ENCODE data around the gene IL17RB.

DNA sequence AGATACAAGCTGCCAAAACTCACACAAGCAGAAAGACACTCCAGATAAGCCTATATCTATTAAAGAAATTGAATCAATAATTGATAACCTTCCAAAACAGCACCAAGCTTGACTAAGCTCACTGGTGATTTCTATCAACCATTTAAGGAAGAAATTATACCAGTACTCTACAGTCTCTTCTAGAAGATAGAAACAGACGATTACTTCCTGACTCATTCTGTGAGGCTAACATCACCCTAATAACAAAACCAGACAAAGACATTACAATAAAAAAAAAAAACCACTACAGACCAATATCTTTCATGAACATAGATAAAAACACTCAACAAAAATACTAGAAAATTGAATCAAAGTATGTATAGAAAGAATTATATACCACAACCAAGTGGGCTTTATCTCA lies 20.3 kb upstream of the IL17RB start:
- TF ChIP-seq TAF1 (IDR thresholded peaks at IDR 0.05; ENCODE audit: low read depth, low read length) (no peak), POLR2A (IDR thresholded peaks at IDR 0.05; ENCODE audit: low read depth, low read length) (no peak), POLR2AphosphoS5 (IDR thresholded peaks at IDR 0.05; ENCODE audit: low read depth, low read length) (no peak), SPI1 (IDR thresholded peaks at IDR 0.05; ENCODE audit: low read depth, low read length) (no peak), POU2F2 (IDR thresholded peaks at IDR 0.05; ENCODE audit: low read depth, low read length) (no peak), PAX5 (IDR thresholded peaks at IDR 0.05; ENCODE audit: insufficient read depth, low read length, severe bottlenecking) (no peak)
